Left colon (tissue), 2 donors: ENCODE data around the gene ZNF638. TPM values are rescaled to one million over a fixed set of nuclear protein-coding genes. Genes with fewer than 3 reads are reported as not detected.
A peak's percentile ranks its signal among the peaks of the same experiment; 100 is the strongest.
"Not testable (repeated sequence)": the region's sequence is repeated elsewhere in the genome, so short reads cannot be mapped to it uniquely, and the experiment has no call there.

Experiments used
- ATAC-seq: fragments of 200-7000 bp; cut with Tn5 transposase; one replicate; pipeline ENCODE4 v1.9.1; 2020; ENCODE audit warnings: mild to moderate bottlenecking, moderate library complexity
- DNase-seq, 2 donors: peaks; one replicate each; pipeline ENCODE4 v3.0.0-alpha.2; 2020
- intact Hi-C, 2 donors: fragments of 100-400 bp; cut with DNase I in 1 of 2; cut with micrococcal nuclease in 1 of 2; formaldehyde crosslinking; loops; one replicate each; pipeline versions ENCODE4 v1.11.2 to v1.14.0; 2022; cut with DNase I, micrococcal nuclease
- total RNA-seq, 2 donors: library from RNA; stranded (reverse); fragmentation: NEBNext Ultra II Directional; extraction: Animal tissue kit (Norgen Biotek cat#: 25700); gene quantifications; one replicate each; pipeline ENCODE4 v1.2.1, GENCODE V29; 2021
- donor health status: DM: no; HTN: no; CAD: no.
- donor health status: DM: yes; HTN: yes; CAD: no.

The ZNF638 gene
- total RNA-seq, 2 donors from 2014 or later, result 75.5 to 76.7 TPM

DNA sequence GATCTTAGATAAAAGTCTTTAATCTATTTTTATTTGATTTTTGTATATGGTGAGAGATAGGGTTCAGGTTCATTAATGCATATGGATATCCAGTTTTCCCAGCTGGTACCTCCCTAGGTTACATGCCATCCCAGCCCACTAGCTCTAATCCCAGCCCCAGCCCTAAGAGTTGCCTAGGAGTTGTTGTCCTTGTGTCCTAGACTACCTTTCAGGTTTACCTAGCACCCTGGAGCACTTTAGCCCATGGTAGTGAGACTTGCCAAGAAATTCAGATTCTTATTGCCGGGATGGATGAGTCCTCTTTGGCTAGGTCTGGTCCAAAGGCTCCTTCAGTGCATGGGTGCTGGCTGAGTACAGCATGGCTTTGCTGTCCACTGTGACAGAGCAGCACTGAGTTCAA lies 40.5 kb downstream of the ZNF638 start:
- DNase-seq (no peak), ATAC-seq (no peak)
- intact Hi-C loops, result no loop called here

DNA sequence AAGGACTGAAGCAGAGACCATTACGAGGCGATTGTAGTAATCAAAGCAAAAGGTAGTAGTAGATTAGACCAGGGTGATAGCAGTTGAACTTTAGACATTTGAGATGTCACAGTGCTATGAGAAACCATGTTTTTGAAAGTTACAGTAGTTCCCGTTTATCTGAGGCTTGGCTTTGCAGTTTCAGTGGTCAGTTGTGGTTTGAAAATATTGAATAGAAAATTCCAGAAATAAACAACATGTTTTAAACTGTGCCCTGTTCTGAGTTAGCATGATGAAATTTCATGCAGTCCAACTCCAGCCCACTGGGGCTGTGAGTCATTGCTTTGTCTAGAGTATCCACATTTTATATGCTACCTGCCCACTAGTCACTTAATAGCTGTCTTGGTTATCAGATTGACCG lies 47.5 kb downstream of the ZNF638 start:
- intact Hi-C loops, result no loop called here
- ATAC-seq (no peak), DNase-seq (no peak)

DNA sequence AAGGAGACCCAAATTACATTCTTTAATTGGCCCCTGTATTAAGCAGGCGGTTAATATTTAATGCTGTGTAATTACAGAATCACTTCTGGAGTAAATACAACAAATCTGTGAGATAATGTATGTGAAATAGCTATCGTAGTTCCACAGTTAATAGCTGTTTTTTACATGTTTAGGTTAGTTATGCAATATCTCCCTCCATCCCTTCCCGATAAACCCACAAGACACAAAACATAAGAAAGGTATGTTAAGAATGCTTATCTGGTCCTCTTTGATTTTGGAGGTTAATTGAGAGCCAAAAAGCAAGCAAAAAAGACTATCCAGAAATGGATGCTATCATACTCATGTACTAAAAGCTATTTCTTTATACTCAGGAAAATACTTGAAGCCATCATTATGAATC lies 49.1 kb downstream of the ZNF638 start:
- ATAC-seq, result no peak
- intact Hi-C loops, result no loop called here
- no peak for DNase-seq

DNA sequence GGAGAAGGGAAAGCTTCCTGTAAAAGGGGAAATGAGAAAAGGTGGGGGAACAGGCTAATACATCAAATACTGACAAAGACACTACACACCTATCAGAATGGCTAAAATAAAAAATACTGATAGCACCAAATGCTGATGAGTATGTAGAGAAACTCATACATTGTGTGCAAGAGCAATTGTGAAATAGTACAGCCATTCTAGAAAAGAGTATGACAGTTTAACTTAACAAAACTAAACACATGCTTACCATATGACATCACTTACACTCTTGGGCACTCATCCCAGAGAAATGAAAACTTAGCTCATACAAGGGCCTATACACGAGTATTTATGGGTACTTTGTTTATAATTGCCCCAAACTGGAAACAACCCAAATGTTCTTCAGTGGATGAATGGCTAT lies 53.4 kb downstream of the ZNF638 start:
- intact Hi-C loops, result no loop called here
- no peak for ATAC-seq
- no peak for DNase-seq

DNA sequence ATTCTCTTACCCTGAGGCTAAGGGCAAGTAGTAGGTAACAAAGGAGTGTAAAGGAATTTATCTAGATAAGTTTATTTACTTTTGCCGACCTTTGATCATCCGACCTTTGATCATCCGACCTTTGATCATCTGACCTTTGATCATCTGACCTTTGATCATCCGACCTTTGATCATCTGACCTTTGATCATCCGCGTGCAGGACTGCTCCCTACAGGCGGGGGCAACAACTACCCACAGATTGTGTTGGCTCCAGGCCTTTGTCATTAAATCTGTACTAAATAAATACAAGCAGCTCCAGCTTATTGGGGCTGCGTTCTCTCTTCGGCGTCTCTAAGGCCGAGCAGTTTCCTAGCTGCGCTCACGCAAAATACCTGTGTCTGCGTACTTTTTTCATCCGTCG lies 56.6 kb downstream of the ZNF638 start:
- DNase-seq (no peak), ATAC-seq (peak; percentile 22)
- intact Hi-C loops, result no loop called here

DNA sequence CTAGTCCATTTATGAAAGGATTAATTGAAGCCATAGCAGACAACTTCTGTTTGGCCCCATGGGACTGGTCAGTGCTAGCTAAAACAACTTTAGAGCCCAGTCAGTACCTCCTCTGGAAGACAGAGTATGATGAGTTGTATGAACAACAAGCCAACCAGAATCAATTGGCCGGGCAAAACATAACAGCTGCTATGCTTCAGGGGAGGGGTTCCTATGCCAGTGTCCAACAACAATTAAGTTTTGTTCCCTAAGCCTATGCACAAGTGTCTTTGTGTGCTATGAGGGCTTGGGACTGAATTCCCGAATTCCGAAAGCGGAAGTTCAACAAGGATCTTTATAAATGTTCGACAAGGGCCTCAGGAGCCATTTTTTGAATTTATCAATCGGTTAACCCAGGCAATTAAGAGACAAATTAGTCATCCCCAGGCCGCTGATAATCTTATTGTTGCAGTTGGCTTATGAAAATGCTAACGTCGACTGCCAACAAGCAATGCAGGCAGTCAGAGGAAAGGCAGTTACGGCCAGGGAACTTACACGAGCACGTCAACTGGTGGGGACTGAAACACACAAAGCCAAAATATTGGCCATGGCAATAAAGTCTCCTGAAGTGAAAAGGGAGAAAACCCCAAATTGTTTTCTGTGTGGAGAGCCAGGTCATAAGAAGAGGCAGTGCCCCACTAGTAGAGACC lies 57.9 kb downstream of the ZNF638 start:
- no peak for ATAC-seq
- intact Hi-C loops, result no loop called here
- no peak for DNase-seq

DNA sequence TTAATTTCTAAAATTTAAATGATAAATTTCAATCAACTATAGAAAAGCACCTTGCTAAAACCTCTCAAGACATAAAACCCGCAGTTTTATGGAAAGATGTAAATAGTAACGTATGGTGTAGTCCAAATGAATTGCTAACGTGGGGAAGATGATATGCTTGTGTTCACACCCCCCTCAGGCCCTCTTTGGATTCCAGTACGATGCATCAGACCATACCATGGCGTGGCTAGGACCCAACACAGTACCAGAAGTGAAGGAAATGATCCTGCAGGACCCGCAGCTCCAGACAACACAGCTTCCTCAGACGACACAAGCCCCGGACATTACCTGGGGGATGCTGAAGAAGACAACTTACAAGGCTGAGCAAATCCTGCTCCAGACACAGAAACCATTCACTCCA lies 61.6 kb downstream of the ZNF638 start:
- ATAC-seq (no peak), DNase-seq (no peak)
- intact Hi-C loops, result no loop called here

DNA sequence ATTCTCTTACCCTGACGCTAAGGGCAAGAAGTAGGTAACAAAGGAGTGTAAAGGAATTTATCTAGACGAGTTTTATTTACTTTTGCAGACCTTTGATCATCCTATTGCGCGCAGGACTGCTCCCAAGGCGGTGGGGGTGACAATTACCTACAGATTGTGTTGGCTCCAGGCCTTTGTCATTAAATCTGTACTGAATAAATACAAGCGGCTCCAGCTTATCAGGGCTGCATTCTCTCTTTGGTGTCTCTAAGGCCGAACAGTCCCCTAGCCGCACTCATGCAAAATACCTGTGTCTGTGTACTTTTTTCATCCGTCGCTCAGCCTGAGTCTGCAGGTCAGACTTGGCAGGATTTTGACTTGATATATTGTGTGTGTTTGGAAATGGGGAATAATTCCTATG lies 63.9 kb downstream of the ZNF638 start:
- ATAC-seq, result peak; percentile 37
- intact Hi-C loops, result no loop called here
- no peak for DNase-seq

DNA sequence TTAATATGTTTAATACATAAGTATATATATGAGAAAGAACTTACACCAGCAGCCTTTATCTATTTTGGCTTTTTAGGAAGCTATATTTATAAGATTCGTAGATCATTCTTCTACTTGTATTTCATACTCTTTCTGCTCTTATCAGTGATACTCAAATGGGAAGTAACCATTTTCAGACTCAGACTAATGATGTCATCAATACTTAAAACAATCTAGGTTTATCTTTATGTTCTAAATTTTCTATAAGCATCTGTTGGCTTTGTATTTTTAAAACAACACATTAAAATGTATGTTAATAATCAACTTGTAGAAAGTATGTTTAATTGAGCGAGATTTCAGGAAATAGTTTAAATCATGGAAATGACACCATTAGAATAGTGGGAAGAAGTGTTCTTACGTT lies 70.8 kb downstream of the ZNF638 start:
- no peak for ATAC-seq
- no peak for DNase-seq

DNA sequence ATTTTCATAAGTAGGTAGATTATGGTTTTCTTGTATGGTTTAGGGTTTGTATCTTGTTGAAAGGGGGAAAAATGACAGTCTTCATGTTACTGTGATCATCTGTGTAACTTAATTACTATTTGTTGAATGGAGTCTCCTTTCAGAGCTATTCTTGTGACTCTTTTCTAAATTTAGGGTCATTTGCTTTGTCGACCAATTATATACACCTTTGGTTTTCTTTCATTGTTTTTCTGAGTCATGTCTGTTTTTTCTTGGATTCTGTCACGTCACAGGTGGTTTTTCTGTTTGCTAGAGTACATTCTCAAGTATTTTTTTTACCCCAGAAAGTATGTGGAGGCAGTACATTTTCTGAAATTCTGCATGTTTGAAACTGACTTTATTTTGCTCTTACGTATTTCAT lies 78.0 kb downstream of the ZNF638 start:
- intact Hi-C loops, result no loop called here
- DNase-seq, result no peak
- ATAC-seq, result no peak

More for the DNA sequence above, 70.8 kb downstream of the ZNF638 start:
- intact Hi-C loops, result no loop called here

DNA sequence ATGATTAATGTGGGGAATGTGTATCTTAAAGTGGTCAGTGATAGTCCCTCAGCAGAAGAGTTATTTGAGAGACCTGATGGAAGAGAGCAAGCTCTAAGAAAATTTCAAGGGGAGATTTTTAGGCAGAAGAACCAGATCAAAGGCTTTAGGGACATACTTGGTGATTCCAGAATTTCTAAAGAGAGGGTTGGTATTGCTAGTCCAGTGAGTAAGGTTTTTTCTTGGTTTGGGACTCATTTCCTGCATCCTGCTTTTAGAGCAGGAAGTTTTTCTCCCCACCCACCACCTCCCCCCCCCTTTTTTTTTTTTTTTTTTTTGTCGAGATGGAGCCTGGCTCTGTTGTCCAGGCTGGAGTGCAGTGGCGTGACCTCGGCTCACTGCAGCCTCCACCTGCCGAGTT lies 79.1 kb downstream of the ZNF638 start:
- DNase-seq, result no peak
- intact Hi-C loops, result no loop called here
- no peak for ATAC-seq

DNA sequence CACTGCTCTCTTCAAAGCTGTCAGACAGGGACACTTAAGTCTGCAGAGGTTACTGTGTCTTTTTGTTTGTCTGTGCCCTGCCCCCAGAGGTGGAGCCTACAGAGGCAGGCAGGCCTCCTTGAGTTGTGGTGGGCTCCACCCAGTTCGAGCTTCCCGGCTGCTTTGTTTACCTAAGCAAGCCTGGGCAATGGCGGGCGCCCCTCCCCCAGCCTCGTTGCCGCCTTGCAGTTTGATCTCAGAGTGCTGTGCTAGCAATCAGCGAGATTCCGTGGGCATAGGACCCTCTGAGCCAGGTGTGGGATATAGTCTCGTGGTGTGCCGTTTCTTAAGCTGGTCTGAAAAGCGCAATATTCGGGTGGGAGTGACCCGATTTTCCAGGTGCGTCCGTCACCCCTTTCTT lies 85.3 kb downstream of the ZNF638 start:
- ATAC-seq (peak; percentile 36), DNase-seq (peak; percentile 14 to 35)
- intact Hi-C loops, result not testable (repeated sequence)

DNA sequence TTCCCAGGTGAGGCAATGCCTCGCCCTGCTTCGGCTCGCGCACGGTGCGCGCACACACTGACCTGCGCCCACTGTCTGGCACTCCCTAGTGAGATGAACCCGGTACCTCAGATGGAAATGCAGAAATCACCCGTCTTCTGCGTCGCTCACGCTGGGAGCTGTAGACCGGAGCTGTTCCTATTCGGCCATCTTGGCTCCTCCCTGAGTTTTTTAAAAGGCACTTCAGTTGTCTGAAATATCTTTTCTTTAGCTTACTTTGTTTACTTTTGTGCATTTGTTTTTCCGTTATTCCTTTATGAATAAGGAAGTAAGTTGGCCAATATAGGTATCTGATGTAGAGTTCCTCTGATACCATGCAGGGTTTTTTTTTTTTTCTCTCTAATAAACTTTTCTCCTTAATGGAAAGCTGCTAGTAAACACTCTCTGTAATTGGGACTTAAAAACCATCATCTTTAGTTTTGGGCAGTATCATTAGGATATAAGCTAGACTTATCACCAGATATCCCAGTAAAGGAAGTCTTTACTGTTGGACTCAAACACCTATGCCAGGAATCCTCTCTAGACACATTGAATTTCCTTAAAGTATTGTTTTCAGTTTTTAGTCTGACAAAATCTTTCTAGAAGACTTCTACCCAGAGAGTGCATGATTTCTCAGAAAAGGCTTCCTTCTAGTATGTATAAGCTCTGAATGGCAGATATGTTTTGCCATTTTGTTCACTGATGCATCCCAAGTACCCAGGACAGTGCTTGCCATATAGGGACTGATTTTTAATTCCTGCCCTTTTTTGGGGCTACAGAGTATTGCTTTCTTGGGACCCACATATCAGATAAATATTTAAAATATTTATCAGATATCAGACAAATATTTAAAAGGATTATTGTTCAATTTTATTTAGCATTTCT lies 86.0 kb downstream of the ZNF638 start:
- intact Hi-C loops, result no loop called here
- no peak for DNase-seq

DNA sequence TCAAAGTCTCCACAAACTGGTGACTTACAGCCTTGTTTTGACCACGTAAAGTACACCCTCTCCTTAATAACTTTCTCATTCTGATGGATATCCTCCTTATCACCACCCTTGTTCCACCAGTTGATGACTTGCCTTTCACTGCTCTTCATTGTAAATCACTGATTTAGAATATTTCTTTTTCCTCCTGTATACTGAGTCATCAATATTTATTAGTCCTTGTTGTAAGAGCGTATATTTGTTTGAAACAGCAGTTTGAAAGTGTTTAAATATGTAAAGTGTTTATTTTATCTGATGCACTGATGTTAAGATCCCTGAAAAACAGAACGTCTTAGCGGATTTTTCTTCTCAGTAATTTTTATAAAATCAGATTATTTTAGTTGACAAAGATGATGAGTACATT lies 87.6 kb downstream of the ZNF638 start:
- no peak for DNase-seq
- ATAC-seq, result no peak
- intact Hi-C loops, result no loop called here

More for the DNA sequence above, 86.0 kb downstream of the ZNF638 start:
- peak; percentile 85 for ATAC-seq

DNA sequence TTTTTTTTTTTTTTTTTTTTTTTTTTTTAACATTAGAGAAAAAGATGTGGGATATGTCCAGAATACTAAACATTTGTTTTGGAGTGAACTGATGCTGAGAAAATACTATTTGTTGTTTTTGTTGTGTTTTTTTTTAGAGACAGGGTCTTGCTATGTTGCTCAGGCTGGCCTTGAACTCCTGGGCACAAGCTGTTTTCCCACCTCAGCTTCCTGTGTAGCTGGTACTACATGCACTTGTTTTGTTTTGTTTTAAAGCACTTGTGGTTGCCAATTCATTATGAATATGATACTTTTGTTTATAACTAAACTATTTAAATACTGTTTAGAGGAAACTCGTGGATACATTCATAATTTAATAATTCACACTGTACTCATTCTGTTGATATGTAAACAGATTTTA lies 88.4 kb downstream of the ZNF638 start:
- ATAC-seq (no peak), DNase-seq (no peak)
- intact Hi-C loops, result no loop called here

DNA sequence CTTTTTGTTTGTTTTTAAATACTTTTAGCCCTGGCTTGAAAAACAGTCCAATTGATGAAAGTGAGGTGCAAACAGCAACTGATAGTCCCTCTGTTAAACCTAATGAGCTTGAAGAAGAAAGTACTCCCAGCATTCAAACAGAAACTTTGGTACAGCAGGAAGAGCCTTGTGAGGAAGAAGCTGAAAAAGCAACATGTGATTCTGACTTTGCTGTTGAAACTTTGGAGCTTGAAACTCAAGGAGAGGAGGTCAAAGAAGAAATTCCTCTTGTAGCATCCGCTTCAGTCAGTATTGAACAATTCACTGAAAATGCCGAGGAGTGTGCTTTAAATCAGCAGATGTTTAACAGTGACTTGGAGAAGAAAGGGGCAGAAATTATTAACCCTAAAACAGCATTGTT lies 91.2 kb downstream of the ZNF638 start:
- intact Hi-C loops, result no loop called here
- ATAC-seq (no peak), DNase-seq (no peak)

DNA sequence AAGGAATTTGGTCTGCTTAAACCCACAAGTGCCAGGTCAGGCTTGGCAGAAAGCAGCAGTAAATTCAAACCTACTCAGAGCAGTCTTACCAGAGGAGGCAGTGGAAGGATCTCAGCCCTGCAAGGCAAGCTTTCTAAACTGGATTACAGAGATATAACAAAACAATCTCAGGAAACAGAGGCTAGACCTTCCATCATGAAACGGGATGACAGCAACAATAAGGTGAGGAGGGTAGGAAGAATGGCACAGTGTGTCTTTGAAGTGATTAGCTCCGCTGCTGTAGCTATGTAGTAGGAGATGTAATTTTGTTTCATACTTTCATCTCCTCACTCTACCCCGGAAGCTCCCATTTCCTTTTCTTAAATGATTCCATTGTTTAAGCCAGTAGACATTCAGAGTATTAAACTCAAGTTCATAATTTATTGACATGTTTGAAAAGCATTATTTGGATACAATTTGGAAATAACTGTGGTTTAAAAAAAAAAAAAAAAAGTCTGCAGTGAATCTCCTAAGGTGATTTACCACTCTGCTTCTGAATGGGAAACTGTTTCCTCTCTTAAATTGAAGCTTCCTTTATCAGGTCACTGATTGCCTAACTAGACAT lies 92.3 kb downstream of the ZNF638 start:
- DNase-seq, result no peak
- intact Hi-C loops, result no loop called here
- no peak for ATAC-seq

DNA sequence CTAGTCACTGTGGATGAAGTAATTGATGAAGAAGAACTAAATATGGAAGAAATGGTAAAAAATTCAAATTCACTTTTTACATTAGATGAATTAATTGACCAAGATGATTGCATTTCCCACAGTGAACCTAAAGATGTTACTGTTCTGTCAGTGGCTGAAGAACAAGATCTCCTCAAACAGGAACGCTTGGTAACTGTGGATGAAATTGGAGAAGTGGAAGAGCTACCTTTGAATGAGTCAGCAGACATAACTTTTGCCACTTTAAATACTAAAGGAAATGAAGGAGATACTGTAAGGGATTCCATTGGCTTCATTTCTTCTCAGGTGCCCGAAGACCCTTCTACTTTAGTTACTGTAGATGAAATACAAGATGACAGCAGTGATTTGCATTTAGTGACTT lies 95.1 kb downstream of the ZNF638 start:
- no peak for ATAC-seq
- intact Hi-C loops, result no loop called here
- DNase-seq, result no peak

DNA sequence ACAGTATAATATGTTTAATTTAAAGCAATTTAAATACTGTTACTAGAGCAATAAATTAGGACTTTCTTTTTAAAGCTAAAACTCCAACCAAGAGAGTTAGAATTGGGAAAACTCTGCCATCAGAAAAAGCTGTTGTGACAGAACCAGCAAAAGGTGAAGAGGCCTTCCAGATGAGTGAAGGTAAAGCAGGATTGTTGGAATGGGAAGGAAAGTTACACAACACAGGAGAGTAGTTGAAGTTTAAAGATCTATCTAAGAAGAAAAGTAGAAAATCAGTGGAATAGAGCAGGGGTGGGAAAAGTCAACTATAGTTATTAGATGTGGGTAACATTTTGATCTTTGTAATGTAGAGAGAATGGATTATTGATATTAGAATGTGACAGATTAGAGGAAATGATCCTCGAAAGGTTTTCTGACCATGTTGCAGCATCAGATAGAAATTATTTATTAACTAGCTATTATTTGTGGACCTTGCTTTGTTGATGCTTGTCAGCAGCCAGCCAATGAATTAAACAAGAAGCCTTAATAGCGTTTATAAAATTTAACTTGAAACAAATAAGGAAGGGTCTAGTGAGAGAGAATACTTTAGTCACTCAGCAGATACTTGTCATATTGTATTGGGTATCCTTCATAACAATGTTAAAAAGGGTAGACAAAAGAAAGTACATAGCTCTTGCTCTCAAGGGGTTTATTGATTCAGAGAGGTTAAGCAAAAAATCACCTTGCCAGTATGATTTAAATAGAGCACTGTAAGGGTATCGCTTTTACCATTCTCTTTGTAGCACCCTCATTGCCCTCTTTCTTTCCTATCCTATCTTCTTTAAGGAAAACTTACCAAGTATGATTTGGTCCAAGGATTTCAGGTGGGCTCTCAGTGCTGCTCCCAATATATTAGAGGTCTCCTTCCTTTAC lies 97.1 kb downstream of the ZNF638 start:
- intact Hi-C loops, result no loop called here
- DNase-seq (no peak), ATAC-seq (no peak)
